NCI-H446 (cell line): ENCODE results near the gene IRS1.

ENCODE experiments used
- DNase-seq, 2 experiments: peaks; one replicate each; lab custom pipeline; 2025; lab: John Stamatoyannopoulos, UW

The IRS1 gene

DNA sequence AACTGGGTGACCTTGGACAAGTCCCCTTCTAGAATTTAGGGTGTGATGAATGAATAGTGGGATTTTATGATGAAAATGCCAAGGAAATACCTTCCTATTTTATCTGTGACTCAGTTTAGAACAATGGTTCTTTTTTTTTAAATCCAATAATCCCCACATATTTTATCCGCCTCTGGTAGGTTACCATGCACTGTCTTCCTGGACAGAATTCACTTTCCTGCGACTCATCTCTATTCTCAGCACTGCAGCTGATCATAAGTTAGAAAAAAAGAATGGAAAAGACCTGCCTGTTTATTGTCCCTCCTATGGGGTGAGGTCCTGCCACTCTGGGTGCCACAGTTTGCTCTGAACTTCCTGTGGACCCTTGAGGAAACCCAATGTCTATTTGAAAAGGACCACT is 73.1 kb downstream of the IRS1 start:
- no peak for DNase-seq

DNA sequence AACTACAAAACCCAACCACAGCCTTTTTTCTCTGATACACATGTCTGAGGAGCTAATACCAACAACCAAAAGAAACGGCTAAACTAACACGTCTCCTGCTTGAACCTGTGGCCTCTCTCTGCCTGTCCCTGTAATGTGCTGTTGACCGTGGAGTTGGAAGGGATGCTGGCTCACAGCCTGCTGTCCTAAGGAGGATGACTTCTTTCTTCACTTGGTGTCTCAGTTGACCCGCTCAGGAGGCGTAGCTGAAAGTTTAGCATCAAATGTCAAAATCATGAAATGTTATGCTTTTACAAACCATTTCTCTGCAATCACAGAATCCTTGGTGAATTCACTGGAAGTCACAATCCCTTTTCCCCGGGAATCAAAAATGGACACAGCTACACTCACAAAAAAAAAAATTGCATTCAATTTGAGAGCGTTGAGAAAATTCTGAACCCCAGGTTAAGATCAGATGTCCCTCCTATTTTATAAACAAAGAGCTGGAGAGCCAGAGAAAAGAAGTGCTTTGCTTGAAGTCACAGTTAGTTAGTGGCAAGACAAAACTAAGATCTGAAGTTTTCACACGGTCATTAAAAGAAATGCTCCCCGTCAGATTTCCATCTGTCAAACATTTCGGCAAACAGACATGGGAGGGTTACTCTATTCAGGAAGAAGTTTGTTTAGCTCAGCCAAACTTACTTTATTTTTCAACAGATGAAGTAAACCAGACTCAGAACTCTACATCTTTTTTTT is 74.3 kb downstream of the IRS1 start:
- no peak for DNase-seq

DNA sequence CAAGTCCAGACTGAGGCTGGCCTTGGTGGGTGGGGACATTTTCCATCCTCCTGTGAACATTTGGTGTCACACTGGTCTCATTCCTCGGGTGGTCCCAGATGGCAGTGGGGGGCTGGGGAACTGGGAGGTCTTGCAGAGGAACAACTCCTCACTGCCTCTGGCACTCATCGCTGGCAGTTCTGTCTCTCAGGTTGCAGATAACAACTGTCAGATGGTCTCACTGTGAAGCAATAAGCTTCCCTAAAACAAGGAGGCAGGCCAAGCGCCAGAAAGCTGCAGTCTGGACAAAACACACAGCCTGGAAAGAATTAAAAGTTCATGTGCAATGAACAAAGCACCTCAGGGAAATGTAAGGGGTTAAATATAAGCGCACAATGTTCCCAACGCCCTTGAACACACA is 78.1 kb downstream of the IRS1 start:
- DNase-seq, result peak; percentile 24 to 63

DNA sequence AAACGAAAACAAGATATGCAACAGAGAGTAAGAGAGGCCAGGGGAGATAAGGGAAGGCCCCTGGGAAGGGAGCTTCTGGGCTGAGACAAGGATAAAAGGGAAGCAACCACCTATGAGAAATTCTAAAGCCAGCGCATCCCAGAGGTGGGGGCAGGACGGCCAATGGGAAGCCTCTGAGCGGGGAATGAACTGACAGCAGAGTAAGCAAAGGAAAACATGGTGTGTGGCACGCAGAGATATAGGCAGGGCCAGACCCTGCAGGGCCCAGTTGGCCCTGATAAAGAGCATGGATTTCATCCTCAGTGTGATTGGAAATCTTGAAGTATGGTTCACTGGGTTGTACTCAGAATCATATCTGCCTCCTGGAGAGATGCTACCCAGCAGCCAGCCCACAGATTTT is 78.7 kb downstream of the IRS1 start:
- no peak for DNase-seq

DNA sequence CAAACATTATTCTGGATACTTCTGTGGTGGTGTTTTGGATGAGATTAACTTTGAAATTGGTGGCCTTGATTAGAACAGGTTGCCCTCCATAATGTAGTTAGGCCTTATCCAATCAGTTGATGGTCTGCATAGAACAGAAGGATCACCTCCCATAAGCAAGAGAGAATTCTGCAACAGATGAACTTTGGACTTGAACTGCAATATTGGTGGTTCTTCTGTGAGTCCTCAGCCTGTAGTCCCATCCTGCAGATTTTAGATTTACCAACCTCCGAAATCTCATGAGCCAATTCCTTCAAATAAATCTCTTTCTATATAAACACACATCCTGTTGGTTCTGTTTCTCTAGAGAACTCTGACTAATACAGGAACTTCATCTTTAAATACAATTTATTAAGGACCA is 81.9 kb downstream of the IRS1 start:
- no peak for DNase-seq

DNA sequence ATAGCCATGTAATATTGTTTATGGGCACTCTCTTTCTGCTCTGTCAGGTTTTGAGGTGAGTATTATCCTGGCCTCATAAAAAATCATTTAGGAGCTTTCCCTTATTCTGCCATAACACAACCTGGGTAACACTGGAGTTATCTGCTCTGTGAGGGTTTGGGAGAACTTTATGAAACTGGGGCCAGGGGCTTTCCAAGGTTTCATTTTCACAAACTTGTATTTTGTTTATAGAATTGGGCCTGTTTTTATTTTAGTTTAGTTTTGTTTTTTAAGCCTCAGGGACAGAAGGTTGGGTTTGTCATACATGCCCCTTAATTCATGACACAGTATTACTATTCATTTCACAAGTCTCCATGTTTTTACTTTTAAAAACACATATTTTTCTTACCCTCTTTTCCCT is 83.5 kb downstream of the IRS1 start:
- no peak for DNase-seq

DNA sequence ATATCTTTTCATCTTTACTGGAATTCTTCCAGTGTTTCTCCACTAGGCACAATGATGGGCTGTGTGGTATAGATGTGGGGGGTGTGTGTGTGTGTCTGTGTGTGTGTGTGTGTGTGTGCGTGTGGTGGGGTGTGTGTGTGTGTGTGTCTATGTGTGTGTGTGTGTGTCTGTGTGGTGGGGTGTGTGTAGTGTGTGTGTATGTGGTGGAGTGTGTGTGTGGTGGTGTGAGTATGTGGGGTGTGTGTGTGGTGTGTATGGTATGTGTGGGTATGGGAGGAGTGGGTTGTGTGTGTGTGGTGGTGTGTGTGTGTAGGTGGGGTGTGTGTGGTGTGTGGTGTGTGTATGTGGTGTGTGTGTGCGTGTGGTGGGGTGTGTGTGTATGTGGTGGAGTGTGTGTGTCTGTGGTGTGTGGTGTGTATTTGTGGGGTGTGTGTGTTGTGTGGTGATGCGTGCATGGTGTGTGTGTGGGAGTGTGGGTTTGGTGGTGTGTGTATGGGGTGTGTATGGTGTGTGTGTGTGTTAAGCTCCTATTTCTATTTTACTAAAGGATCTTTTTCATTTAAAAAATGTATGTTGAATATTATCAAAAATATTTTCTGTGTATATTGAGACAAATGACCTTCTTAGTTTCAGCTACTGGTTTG is 84.2 kb downstream of the IRS1 start:
- no peak for DNase-seq

DNA sequence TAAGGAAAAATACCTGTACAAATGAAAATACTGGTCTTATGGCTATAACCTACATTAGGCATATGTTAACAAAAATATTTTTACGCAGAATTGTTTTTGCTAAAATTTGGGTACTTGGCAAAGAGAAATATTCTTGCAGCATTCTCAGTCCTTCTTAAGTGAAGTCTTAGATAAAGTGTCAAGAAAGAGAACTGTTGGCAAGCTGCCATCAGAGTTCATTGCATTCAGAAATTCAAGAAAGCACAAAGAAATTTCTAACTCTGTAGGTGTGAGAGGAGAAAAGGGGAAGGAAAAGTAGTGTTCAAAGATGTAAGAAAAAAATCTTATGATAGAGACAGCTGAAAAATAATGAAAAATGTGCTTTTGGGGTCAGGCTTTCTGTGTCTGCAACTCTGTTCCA is 86.7 kb downstream of the IRS1 start:
- DNase-seq, result no peak

DNA sequence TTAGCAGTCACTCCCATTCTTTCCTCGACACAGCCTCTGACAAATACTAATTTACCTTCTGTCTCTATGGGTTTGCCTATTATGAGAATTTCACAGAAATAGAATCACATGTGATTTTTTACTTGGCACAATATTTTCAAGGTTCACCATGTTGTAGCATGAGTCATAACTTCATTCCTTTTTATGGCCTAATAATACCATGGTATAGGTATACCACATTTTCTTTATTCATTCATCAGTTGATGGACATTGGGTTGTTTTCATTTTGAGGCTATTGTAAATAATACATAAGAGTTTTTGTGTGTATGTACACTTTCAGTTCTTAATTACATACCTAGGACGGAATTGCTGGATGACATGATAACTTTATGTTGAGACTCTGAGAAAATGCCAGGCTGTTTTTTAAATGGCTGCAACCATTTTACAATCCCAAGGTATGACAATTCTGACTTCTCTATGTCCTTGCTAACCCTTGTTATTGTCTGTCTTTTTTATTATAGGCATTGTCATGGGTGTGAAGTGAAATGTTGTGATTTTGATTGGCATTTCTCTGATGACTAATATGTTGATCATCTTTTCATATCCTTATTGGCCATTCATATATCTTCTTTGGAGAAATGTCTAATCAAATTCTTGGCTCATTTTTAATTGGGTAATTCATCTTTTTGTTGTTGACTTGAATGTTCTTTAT is 87.9 kb downstream of the IRS1 start:
- no peak for DNase-seq

DNA sequence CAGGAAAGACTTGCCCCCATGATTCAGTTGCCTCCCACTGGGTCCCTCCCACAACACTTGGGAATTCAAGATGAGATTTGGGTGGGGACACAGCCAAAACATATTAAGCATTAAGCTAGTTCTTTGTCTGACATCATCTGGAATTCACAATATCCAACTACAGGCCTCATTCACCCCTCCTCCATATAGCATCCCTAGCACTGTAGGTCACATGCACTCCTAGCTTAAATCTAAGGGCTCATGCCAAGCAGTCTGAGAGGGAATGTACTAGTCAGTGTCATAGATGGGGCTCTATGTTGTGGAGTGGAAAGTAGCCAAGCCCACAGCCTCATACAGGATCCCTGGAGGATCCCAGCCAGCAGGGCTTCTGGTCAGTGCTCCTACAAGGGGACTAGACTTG is 92.1 kb downstream of the IRS1 start:
- no peak for DNase-seq

DNA sequence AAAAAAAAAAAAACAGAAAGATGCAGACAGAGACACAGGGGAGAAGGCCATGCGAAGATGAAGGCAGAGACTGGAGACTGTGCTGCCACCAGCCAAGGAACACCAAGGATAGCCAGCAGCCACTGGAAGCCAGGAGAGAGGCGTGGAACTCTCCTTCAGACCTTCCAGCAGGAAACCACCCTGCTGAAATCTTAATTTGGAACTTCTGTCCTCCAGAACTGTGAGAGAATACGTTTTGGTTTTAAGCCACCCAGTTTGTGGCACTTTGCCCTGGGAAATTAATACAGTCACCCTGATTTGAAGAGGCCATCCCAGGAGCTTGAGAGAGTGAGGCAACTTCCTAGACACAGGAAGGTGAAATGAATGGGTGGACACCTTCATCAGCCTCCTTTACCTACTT is 93.7 kb downstream of the IRS1 start:
- no peak for DNase-seq

DNA sequence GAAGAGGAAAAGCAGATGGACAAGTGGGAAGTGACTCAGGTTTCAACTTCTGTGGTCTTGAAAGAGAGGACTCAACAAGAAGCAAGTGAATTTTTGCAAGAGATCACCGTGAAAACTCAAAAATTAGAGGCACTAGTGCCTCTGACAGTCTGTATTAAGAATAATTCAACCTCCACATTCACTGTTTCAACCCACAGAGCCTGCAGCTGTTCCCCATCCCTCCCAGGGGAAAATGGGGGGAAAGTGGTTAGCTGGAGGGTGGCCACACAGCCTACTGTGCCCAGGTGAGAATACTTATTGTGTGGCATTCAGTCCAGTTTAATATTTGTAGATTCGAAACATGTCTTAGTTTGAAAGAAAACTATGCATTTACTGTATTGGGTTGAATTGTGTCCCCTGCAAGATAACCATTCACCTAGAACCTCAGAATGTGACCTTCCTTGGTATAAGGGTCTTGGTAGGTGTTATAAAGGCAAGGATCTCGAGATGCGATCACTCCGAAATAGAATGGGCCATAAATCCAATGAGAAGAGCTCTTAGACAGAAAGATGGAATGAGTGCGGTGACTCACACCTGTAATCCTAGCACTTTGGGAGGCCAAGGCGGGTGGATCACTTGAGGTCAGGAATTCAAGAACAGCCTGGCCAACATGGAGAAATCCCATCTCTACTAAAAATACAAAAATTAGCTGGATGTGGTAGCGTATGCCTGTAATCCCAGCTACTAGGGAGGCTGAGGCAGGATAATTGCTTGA is 94.3 kb downstream of the IRS1 start:
- DNase-seq, result no peak

DNA sequence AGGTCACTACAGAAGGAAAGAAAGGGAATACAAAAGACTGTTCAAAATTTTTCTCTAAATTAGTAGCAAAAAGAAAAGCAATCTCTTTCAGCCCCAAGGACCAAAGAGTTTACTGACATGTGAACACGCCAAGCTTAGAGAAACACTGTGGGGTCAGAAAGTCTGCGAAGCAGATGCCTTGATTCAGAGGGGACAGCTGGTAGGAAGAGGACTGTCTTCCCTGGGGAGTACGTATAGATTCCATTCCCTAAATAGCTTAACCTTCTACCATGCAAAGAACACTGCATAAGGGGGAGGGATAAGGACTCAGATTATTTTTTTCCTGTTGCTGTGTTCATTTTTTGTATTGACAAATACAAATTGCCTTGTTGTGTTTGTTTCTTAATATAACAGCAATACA is 96.1 kb downstream of the IRS1 start:
- DNase-seq, result peak in 1 of 2 experiments; percentile 62

DNA sequence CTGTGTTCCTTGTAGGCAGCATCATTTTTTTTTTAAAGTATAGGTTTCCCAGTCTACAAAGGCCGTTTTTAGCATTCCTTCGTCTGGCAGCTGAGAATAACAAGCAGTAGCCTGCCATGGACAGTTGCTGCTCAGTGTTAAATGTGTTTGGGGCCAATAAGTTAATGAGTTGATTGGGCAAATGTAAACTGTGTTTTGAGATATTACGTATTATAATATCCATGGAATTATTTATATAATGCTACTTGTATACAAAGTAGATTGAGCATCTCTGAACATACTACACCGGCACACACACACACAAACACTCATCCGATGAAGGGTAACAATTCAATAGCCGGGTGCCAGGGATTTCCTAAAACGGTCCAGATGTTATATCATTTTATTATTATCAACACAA is 97.2 kb downstream of the IRS1 start:
- no peak for DNase-seq

DNA sequence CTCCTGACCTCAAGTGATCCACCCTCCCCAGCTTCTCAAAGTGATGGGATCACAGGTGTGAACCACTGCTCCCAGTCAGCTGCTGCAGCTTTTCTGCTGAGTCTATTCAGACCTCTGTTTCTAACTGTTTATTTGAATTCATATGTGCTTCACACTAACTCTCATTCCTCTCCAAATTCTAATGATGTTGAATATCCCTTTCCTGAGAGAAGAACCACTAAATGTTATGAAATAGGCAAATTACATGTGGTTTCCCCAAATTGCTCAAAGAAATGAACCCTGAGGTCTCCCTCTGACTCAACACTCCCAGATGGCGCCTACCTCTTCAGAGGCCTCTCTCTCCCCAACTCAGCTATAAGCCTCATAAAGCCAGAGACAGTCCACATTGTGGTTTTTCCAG is 98.6 kb downstream of the IRS1 start:
- DNase-seq, result no peak

DNA sequence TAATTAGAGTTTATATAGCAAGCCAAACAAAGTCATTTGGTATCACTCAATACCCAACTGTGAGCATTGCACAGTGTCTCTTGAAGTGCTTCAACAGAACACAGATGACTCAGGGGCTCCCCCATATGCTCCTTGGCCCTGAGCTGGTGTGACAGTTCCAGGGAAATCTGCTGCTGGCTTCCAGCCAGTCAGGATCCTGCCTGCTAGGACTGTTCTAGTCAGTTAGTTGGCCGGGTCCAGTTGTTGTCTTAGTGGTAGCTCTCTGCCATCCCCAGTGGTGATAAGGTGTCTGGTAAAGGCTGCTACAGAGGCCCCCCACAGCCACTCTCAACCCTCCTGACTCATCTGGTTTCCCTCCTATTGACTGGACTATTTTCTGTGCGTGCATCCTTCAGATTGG is 100.3 kb downstream of the IRS1 start:
- peak; percentile 81 to 97 for DNase-seq

DNA sequence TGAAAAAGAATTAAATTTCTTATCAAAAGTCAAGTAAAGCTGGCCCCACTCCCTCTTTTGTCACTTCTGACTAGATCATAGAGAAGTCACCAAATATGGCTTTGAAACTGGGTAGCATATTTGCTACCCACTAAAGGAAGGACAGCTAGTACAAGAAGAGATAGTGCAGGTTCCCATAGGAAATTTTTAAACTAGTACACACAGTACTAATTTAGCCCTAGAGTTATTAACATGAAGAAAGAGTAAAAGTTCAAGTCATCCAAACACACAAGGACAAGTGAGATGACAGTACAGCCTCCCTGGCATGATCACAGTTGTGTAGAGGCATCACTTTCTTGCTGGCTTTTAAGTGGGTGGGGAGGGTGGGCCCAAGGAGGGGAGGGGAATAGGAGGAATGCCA is 100.9 kb downstream of the IRS1 start:
- DNase-seq, result no peak

DNA sequence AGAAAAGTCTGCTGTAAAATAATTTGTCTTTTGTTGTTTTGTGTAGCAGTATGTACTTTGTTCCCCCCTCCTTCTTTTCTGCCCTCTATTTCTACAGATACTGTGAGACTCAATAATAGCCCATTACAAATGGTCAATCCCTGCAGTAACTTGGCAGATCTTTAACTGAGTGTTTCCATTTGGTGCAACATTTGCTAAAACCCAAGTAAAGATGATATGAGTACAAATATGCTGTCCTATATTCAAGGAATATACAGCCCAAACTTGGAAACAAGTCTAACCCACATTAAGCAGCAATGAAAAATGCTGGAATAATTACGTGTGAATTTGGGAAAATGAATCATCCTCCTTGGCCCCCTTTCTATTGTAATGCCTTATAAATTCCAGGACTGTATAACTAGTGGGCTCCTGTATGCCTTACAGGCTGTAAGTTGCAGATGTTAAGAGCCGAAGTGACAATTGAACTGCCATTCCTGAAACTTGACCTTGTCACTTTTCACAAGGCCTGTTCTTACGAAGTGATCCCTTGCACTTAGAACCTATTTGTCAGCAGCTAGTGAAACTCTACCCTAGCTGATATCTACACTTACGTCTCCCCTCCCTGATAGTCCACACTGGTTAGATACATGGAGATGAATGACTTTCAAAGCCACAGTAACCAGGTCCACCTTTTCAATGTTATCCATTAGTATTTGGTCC is 104.9 kb downstream of the IRS1 start:
- no peak for DNase-seq

DNA sequence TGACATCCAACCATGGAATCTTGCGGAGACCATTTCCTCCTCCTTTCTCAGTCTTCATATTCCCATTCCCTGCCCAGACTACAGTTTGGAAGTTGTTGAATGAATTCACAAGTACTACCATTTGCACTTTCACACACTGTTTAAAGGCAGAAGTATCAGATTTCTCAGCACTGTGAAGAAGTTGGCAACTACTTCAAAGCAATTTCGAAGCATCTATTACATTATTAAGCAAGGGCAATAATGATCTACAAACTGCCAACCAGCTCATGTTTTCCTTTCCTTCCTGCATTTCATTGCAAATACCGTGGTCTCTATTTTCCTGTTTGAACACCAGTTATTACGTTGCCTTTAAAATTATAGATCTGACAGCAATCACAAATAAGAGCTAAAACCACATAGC is 105.5 kb downstream of the IRS1 start:
- peak in 1 of 2 experiments; percentile 7 for DNase-seq

DNA sequence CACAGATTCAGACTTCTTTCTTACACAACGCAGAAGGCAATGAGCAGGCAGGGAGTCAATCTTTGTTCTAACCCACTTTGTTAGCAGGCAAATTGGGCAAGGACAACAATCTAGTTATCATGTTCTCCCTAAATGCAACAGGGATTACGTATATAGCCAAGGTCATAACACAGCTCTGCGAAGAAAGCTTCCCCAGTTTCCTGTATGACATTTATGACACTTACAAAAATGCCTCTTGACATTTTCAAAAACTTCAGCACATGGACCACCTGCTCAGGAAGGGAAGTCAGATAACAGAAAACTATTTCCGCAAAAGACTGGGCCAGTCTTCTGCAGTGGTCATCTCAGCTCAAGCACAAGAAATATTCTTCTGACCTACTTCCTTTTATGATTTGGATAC is 106.1 kb downstream of the IRS1 start:
- no peak for DNase-seq

DNA sequence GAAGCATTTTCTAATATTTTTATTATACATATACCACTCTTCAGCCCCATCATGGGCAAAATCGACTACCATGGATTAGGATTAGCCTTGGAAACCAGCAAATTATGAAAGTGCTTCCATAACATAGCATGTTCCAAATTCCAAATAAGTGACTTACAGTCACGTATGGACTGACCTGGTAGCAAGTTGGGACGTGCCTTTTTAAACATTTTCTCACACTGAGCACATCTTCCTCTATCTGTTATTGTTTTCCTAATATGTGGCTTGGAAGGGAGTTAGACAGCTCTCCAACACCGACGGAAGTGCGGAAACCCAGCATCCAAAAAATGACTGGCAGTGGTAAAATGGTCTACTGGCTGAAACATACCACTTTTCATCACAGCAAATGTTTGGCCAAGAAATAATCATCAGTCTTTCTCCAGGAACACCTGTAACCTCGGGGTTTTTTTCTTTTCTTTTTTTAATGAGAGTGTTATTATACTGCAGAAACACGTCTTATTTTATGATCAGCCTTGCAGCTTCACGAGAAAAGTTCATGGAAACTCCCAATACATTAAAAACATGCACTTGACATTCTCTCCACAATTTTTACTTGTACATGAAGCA is 107.0 kb downstream of the IRS1 start:
- no peak for DNase-seq

DNA sequence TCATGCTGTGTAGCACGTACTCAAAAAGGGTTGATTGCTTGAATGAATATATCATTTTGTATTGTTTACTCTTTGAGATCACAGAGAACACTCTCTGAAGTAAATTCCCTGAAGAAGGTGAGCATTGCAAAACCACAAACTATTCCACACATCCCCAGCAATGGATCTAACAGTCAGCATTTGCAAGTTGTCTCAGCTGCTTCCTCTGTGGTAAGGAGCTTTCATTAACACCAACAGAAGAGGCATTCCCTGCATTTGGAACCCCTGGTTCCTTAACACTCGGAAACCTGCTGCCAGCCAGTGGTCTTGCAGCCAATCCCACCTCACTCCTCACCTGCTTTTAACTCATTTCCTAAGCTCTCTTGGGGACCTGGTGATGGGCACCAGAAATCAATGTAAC is 108.4 kb downstream of the IRS1 start:
- DNase-seq, result no peak
